ENCODE results near the gene CLEC4F. TPM values are rescaled to one million over a fixed set of nuclear protein-coding genes. Genes with fewer than 3 reads are reported as not detected.

The CLEC4F gene
- total and polyA plus RNA-seq, 7 experiments from 2014 or later = 0.19 to 1.6 TPM; not detected in 5

- Histone ChIP-seq H3K4me1 (ENCODE audit: control insufficient read depth in 2 of 2, insufficient read depth in 2 of 2, low read length in 2 of 2) (no peaks in the 10 kb centered on the region), H3K27ac (ENCODE audit: low read depth, low read length) (no peak overlapping the region)
These were observed 13.7 kb upstream of the CLEC4F start for GRCh38 chr2:70834106-70834505.

GRCh38 chr2:70833246-70833645 lies 12.8 kb upstream of the CLEC4F start:
- H3K27ac Mint-ChIP-seq = no peak overlapping the region
- no peaks in the 10 kb centered on the region for H3K36me3 Mint-ChIP-seq
- no peak for ATAC-seq
- ChIA-PET CTCF (no interaction called here), POLR2A (no interaction called here)
- no peak overlapping the region for H3K4me3 Mint-ChIP-seq
- no peaks in the 10 kb centered on the region for H3K36me3 ChIP-seq (ENCODE audit: control insufficient read depth in 2 of 3, insufficient read depth in 3 of 3, low read length in 3 of 3)
- H3K27ac ChIP-seq (ENCODE audit: low read depth, low read length) = no peak overlapping the region
- intact Hi-C loops (cut with micrococcal nuclease) = no loop called here
- no peak overlapping the region for H3K4me3 ChIP-seq (ENCODE audit: low read length)
- no peaks in the 10 kb centered on the region for H3K4me1 ChIP-seq (ENCODE audit: control insufficient read depth in 2 of 2, insufficient read depth in 2 of 2, low read length in 2 of 2)
- H3K9me3 Mint-ChIP-seq = no peaks in the 10 kb centered on the region
- no peaks in the 10 kb centered on the region for H3K27me3 ChIP-seq (ENCODE audit: control insufficient read depth in 2 of 2, insufficient read depth in 2 of 2, low read length in 2 of 2)
- H3K27me3 Mint-ChIP-seq = peaks cover 0 to 12% (median 0%) of the 10 kb centered on the region in 5 donors
- no peak for DNase-seq
- peaks cover 0 to 12% (median 0%) of the 10 kb centered on the region in 7 donors for H3K4me1 Mint-ChIP-seq
- no peaks in the 10 kb centered on the region for H3K9me3 ChIP-seq (ENCODE audit: control insufficient read depth in 2 of 3, low read length in 3 of 3)

More at GRCh38 chr2:70834106-70834505, 13.7 kb upstream of the CLEC4F start:
- Mint-ChIP-seq H3K4me1 (peaks cover 0 to 12% (median 0%) of the 10 kb centered on the region in 7 donors), H3K4me3 (no peak overlapping the region), H3K27me3 (peaks cover 0 to 12% (median 0%) of the 10 kb centered on the region in 5 donors), H3K27ac (no peak overlapping the region), H3K9me3 (no peaks in the 10 kb centered on the region), H3K36me3 (no peaks in the 10 kb centered on the region)
- Histone ChIP-seq H3K27me3 (ENCODE audit: control insufficient read depth in 2 of 2, insufficient read depth in 2 of 2, low read length in 2 of 2) (no peaks in the 10 kb centered on the region), H3K9me3 (ENCODE audit: control insufficient read depth in 2 of 3, low read length in 3 of 3) (no peaks in the 10 kb centered on the region), H3K4me3 (ENCODE audit: low read length) (no peak overlapping the region), H3K36me3 (ENCODE audit: control insufficient read depth in 2 of 3, insufficient read depth in 3 of 3, low read length in 3 of 3) (no peaks in the 10 kb centered on the region)
- intact Hi-C loops (cut with micrococcal nuclease) = no loop called here
- DNase-seq (no peak), ATAC-seq (no peak)
- CTCF ChIA-PET = no interaction called here
- POLR2A ChIA-PET = no interaction called here

- Mint-ChIP-seq H3K9me3 (no peaks in the 10 kb centered on the region), H3K27me3 (peaks cover 0 to 12% (median 0%) of the 10 kb centered on the region in 5 donors), H3K4me1 (peaks cover 0 to 12% (median 0%) of the 10 kb centered on the region in 7 donors), H3K27ac (no peak overlapping the region), H3K36me3 (no peaks in the 10 kb centered on the region), H3K4me3 (no peak overlapping the region)
- Histone ChIP-seq H3K27ac (ENCODE audit: low read depth, low read length) (no peak overlapping the region), H3K27me3 (ENCODE audit: control insufficient read depth in 2 of 2, insufficient read depth in 2 of 2, low read length in 2 of 2) (no peaks in the 10 kb centered on the region), H3K4me1 (ENCODE audit: control insufficient read depth in 2 of 2, insufficient read depth in 2 of 2, low read length in 2 of 2) (no peaks in the 10 kb centered on the region), H3K36me3 (ENCODE audit: control insufficient read depth in 2 of 3, insufficient read depth in 3 of 3, low read length in 3 of 3) (no peaks in the 10 kb centered on the region), H3K4me3 (ENCODE audit: low read length) (no peak overlapping the region), H3K9me3 (ENCODE audit: control insufficient read depth in 2 of 3, low read length in 3 of 3) (no peaks in the 10 kb centered on the region)
- ChIA-PET CTCF (no interaction called here), POLR2A (no interaction called here)
- DNase-seq (no peak), ATAC-seq (peak; percentile 26)
- intact Hi-C loops (cut with micrococcal nuclease) = no loop called here
These were observed 12.0 kb upstream of the CLEC4F start for GRCh38 chr2:70832386-70832785.

- no peak overlapping the region for H3K27ac Mint-ChIP-seq
- H3K27ac ChIP-seq (ENCODE audit: low read depth, low read length) = no peak overlapping the region
- H3K9me3 ChIP-seq (ENCODE audit: control insufficient read depth in 2 of 3, low read length in 3 of 3) = no peaks in the 10 kb centered on the region
- H3K27me3 ChIP-seq (ENCODE audit: control insufficient read depth in 2 of 2, insufficient read depth in 2 of 2, low read length in 2 of 2) = no peaks in the 10 kb centered on the region
- no peaks in the 10 kb centered on the region for H3K9me3 Mint-ChIP-seq
- intact Hi-C loops (cut with micrococcal nuclease) = no loop called here
- no peaks in the 10 kb centered on the region for H3K36me3 Mint-ChIP-seq
- POLR2A ChIA-PET = no interaction called here
- no peak for ATAC-seq
- CTCF ChIA-PET = no interaction called here
- peaks cover 0 to 15% (median 2%) of the 10 kb centered on the region in 7 donors for H3K4me1 Mint-ChIP-seq
- H3K27me3 Mint-ChIP-seq = peaks cover 0 to 12% (median 0%) of the 10 kb centered on the region in 5 donors
- H3K4me3 ChIP-seq (ENCODE audit: low read length) = no peak overlapping the region
- H3K36me3 ChIP-seq (ENCODE audit: control insufficient read depth in 2 of 3, insufficient read depth in 3 of 3, low read length in 3 of 3) = no peaks in the 10 kb centered on the region
- no peak overlapping the region for H3K4me3 Mint-ChIP-seq
- DNase-seq = no peak
- H3K4me1 ChIP-seq (ENCODE audit: control insufficient read depth in 2 of 2, insufficient read depth in 2 of 2, low read length in 2 of 2) = no peaks in the 10 kb centered on the region
These were observed 11.5 kb upstream of the CLEC4F start for GRCh38 chr2:70831861-70832260.

- no peaks in the 10 kb centered on the region for H3K4me1 ChIP-seq (ENCODE audit: control insufficient read depth in 2 of 2, insufficient read depth in 2 of 2, low read length in 2 of 2)
- CTCF ChIA-PET = no interaction called here
- DNase-seq = no peak
- Mint-ChIP-seq H3K27me3 (peaks cover 0 to 12% (median 0%) of the 10 kb centered on the region in 5 donors), H3K36me3 (no peaks in the 10 kb centered on the region), H3K9me3 (no peaks in the 10 kb centered on the region), H3K4me3 (no peak overlapping the region), H3K4me1 (peaks cover 0 to 18% (median 7%) of the 10 kb centered on the region in 7 donors), H3K27ac (peak overlapping the region in 1 of 9 donors; percentile 81)
- POLR2A ChIA-PET = no interaction called here
- no peaks in the 10 kb centered on the region for H3K36me3 ChIP-seq (ENCODE audit: control insufficient read depth in 2 of 3, insufficient read depth in 3 of 3, low read length in 3 of 3)
- no peak for ATAC-seq
- no peaks in the 10 kb centered on the region for H3K27me3 ChIP-seq (ENCODE audit: control insufficient read depth in 2 of 2, insufficient read depth in 2 of 2, low read length in 2 of 2)
- no peaks in the 10 kb centered on the region for H3K9me3 ChIP-seq (ENCODE audit: control insufficient read depth in 2 of 3, low read length in 3 of 3)
- no peak overlapping the region for H3K27ac ChIP-seq (ENCODE audit: low read depth, low read length)
- H3K4me3 ChIP-seq (ENCODE audit: low read length) = no peak overlapping the region
- intact Hi-C loops (cut with micrococcal nuclease) = no loop called here
These were observed 10.0 kb upstream of the CLEC4F start for GRCh38 chr2:70830366-70830765.

GRCh38 chr2:70829916-70830315 lies 9.5 kb upstream of the CLEC4F start:
- Histone ChIP-seq H3K27ac (ENCODE audit: low read depth, low read length) (no peak overlapping the region), H3K4me3 (ENCODE audit: low read length) (no peak overlapping the region), H3K27me3 (ENCODE audit: control insufficient read depth in 2 of 2, insufficient read depth in 2 of 2, low read length in 2 of 2) (no peaks in the 10 kb centered on the region), H3K4me1 (ENCODE audit: control insufficient read depth in 2 of 2, insufficient read depth in 2 of 2, low read length in 2 of 2) (no peaks in the 10 kb centered on the region), H3K36me3 (ENCODE audit: control insufficient read depth in 2 of 3, insufficient read depth in 3 of 3, low read length in 3 of 3) (no peaks in the 10 kb centered on the region), H3K9me3 (ENCODE audit: control insufficient read depth in 2 of 3, low read length in 3 of 3) (no peaks in the 10 kb centered on the region)
- Mint-ChIP-seq H3K36me3 (no peaks in the 10 kb centered on the region), H3K9me3 (no peaks in the 10 kb centered on the region), H3K4me3 (no peak overlapping the region), H3K27me3 (peaks cover 0 to 8% (median 0%) of the 10 kb centered on the region in 5 donors), H3K27ac (peak overlapping the region in 1 of 9 donors; percentile 81), H3K4me1 (peaks cover 0 to 18% (median 6%) of the 10 kb centered on the region in 7 donors)
- ATAC-seq (no peak), DNase-seq (no peak)
- POLR2A ChIA-PET = no interaction called here
- CTCF ChIA-PET = no interaction called here
- intact Hi-C loops (cut with micrococcal nuclease) = no loop called here

- H3K9me3 ChIP-seq (ENCODE audit: control insufficient read depth in 2 of 3, low read length in 3 of 3) = no peaks in the 10 kb centered on the region
- H3K4me3 ChIP-seq (ENCODE audit: low read length) = no peak overlapping the region
- no peak for DNase-seq
- no peak overlapping the region for H3K27ac ChIP-seq (ENCODE audit: low read depth, low read length)
- Mint-ChIP-seq H3K27ac (peak overlapping the region in 2 of 9 donors; percentile 30 to 70), H3K36me3 (no peaks in the 10 kb centered on the region), H3K4me1 (peaks cover 0 to 19% (median 5%) of the 10 kb centered on the region in 7 donors), H3K4me3 (no peak overlapping the region), H3K27me3 (peaks cover 0 to 8% (median 0%) of the 10 kb centered on the region in 5 donors), H3K9me3 (no peaks in the 10 kb centered on the region)
- ATAC-seq = no peak
- no peaks in the 10 kb centered on the region for H3K36me3 ChIP-seq (ENCODE audit: control insufficient read depth in 2 of 3, insufficient read depth in 3 of 3, low read length in 3 of 3)
- intact Hi-C loops (cut with micrococcal nuclease) = no loop called here
- ChIA-PET CTCF (no interaction called here), POLR2A (no interaction called here)
- no peaks in the 10 kb centered on the region for H3K27me3 ChIP-seq (ENCODE audit: control insufficient read depth in 2 of 2, insufficient read depth in 2 of 2, low read length in 2 of 2)
- H3K4me1 ChIP-seq (ENCODE audit: control insufficient read depth in 2 of 2, insufficient read depth in 2 of 2, low read length in 2 of 2) = no peaks in the 10 kb centered on the region
These were observed 8.8 kb upstream of the CLEC4F start for GRCh38 chr2:70828914-70829824.

Data from naive thymus-derived CD4-positive, alpha-beta T cell (primary cell).